A204.1 (cell line): Measurements from ENCODE around the gene POLN.
"Not testable (repeated sequence)": the region's sequence is repeated elsewhere in the genome, so short reads cannot be mapped to it uniquely, and the experiment has no call there.

Experiments
- FAIRE-seq: peaks from 2 replicates; lab custom pipeline; 2012; peaks lifted over from hg19 to GRCh38; lab: Jason Lieb, UNC

Gene POLN

DNA sequence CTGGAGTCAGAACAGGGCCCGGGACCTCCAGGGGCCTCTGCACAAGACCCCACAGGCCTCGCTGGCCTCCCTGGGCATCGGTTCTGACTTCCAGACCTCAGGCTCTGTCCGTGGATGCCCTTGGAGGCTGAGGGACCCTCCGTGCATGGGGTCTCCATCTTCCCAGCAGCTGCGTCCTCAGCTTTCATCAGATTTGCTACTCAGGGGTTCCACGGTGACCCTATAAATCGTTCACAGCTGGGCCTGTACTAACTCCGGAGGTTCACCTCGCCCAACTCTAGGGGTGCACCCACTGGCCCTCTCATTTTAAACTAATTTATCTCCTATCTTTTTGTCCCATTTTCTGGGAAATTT, 33.1 kb upstream of the POLN start:
- not testable (repeated sequence) for FAIRE-seq

DNA sequence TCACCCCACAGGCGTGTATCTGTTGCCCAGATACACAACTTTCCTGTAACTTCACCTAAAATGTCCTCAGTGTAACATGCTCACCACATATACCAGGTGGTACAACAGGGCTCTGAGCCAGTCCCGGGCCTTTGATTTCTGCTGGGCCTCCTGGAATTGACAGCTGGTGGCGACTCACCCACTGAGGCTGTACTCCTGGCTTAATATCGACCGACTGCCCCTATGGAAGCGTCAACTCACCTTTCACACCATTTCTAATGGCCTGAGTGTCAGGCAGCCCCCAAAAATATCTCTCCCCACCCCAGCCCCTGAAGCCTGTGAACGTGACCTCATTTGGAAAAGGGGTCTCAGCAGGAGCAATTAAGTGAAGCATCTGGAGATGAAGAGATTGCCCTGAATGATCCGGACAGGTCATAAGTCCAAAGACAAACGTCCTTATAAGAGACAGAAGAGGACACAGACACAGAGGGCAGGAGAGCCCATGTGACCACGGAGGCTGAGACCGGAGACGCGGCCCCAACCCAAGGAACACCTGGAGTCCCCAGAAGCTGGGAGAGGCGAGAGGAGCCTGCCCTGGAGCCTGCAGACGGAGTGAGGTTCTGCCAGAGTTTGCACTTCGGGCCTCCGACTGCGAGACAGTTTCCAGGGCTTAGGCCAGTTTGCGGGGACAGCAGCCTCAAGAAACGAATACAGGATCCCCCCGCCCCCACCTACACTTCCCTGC, 32.6 kb upstream of the POLN start:
- no peak for FAIRE-seq

DNA sequence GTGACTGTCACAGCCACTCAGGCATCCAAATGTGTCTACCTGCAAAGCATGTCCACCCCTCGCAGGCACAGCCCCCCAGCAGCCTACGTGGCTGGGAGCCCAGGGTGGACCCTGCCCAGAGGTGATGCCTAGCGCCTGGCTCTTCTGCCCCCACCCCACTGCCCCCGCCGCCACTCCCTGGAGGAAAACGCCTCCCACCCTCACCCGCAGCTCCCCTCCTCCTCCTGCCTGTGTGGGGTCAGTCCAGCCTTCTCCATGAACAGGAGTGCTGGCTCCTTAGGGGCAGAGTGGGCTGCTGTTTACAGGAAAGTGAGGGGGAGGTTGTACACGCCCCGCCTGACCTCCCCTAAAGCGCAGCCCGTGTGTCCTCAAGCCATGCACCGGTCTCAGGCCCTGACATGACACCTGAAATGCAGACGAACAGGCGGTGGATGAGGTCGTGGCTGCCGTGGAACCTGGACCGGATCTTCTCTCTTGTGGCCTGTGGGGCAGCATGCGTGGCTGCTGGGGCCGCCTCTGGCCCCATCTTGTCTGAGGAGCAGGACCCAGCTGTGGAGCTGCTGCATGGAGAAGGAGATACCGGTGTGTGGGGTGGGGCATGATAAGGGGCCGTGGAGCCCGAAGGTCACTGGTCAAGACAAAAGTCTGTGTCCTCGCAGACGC, 31.9 kb upstream of the POLN start:
- FAIRE-seq: no peak

DNA sequence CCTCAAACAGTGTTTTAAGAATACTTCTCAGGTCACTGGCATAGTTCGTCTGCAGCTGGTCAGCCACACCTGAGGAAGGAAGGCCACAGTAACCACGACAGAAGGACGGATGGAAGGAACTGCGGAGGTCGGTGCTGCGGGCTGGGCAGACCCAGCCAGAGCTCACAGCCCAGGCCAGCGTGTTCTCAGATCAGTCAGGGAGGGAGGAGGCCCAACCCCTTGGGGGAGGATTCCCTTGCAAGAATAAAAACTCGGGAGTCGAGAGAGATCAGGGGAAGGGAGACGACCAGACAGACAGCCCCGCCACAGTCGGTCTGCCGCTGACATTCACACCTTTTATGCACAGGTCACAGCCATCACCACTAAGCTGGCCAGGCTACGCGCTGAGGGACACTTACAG, 31.3 kb upstream of the POLN start:
- no peak for FAIRE-seq

DNA sequence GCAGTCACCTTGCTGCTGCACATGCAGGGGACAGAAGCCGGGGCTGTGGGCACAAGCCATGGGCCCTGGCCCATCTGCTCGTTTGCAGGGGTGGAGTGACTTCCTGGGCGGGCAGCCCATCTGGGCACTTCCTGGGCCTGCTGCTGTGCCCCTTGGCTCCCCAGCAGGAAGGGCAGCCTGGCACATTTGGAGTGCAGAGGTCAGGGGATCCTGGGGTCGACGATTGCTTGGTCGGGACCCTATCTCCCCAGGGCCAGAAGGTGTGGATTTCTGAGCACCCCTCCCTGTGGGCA, 30.9 kb upstream of the POLN start:
- no peak for FAIRE-seq

DNA sequence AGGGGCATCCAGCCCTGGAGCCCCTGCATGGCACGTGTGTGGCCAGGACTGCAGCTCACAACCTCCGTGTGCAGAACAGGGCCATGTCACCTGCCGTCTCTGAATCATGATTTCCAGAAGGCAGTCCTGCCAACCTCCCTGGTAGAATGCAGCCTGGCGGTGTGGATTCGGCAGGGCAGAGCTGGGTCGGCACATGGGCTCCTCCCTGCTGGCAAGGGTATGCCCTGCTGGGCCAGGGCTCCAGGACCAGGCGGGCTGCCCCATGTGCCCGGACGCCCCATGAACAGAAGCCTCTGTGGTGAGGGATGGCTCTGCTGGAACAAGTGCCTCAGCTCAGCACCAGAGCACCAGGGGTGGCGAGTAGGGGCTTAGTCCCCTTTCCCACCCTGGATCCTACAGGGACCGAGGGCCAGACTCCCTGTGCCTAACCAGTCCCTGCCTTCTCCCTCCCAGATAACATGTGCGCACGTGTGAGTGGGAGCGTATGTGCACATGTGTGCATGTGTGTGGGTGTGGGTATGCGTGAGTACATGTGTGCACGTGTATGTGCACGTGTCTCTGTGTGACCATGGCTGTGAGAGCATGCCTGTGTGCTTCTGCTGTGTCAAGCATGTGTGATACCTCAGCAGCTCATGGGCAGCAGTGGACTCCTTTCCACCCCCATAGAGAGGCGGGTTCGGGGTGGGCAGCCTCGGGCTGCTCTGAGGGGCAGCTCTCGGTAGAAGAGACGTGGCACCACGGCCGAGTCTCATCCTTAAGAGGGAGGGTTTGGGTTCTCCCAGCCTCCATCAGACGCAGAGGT, 30.3 kb upstream of the POLN start:
- no peak for FAIRE-seq

DNA sequence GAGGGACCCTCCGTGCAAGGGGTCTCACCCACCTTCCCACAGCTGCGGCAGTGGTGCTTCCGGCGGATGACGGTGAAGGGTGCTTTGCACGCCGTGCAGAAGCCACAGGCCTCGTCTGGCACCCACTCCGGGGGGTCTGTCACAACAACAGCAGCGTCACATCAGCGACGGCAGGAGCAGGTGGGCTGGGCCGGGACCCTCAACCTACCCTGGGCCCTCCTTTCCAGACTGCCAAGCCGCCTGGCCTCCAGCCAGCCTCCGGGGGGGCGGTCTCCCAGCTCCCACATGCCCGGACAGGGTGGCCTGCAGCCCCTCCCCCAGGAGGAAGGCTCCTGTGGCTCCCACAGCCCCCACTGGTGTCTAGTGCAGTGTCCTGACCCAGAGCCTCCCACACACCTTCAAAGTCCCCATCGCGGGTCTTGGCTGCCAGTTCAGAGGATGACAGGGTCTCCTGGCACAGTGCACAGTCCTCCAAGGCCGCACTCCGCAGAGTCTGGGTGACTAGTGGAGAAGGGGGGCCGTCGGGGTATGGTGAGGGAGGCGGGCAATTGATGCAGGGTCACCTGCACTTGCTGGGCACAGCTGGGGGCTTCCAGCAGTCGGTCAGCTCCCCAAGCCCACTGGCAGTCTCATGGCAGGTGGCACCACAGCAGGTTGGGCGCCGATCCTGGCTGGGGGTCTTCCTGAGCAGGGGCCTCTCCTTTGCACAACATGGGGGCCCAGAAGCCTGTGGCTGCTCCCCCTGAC, 29.5 kb upstream of the POLN start:
- FAIRE-seq: no peak

DNA sequence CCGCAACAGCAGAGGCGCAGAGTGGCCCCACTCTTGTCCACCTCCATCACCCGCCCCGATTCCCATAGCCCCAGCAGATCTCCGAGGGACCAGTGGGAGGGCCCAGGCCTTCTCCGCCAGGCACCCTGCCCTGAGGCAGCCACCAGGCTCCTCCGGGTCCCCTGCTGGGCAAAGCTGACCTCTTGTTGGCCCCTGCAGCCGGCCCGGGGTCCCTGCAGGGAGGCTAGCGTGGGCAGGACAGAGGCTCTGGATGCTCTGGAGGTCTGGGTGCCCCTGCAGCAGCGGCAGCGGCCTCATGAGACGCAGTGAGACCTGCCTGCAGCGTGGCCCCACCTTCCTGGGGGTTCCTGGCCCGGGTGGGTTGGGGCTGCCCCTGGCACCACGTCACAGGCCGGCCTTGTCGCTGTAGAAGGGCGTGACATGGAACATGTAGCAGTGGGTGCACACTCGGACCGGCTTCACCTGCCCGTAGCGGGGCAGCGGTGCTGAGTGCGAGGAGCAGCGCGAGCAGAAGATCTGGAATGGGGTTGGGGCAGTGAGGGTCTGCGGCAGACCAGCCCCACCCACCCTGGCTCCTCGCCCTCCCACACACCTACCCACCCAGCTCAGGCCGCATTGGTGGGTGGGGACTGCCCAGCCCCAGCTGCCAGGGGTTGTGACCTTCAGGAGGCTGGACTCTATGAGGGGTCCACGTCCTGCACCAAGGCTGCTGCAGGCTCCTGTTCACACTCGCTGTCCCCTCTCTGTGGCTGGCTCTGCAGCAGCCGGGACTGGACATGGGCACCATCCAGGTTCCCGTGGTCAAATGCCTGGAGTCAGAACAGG, 28.6 kb upstream of the POLN start:
- no peak for FAIRE-seq

DNA sequence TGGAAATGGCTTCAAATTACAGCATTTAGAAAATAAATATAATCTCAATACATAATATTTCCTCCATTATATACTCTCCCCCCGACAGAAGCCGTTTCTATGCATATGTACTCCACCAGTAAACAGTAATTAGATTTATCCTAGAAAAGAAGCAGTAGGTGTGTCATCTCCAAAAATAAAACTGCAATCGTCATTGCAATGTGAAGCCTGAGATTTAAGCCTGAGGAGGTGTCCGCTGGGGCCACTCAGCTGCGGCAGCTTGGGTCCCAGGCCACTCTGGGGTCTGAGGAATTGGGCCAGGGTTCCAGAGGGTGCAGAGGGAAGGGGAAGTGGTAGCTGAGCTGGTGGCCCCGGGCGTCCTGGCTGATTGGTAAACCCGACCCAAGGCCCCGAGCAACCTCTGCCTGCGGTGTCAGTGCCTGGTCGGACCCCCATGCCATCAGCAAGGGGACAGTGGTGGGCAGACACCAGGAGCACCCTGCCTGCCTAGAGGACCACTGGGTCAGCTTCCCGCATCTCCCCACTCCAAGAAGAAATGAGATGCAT, 27.8 kb upstream of the POLN start:
- FAIRE-seq: no peak

DNA sequence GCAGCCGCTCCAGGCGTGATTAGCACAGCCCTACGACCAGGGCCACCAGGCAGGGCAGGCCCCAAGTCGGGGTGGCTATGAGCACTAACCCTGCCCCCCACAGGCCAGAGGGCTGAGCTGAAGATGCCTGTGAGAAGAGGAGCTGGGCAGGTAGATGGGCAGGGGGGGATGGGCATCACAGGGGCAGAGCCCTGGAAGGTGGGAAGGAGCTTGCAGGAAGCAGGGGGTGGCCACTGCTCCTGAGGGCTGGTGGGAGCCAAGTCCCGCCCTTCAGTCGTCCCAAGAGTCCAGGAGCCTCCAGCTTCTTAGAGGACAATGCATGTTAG, 27.2 kb upstream of the POLN start:
- no peak for FAIRE-seq

DNA sequence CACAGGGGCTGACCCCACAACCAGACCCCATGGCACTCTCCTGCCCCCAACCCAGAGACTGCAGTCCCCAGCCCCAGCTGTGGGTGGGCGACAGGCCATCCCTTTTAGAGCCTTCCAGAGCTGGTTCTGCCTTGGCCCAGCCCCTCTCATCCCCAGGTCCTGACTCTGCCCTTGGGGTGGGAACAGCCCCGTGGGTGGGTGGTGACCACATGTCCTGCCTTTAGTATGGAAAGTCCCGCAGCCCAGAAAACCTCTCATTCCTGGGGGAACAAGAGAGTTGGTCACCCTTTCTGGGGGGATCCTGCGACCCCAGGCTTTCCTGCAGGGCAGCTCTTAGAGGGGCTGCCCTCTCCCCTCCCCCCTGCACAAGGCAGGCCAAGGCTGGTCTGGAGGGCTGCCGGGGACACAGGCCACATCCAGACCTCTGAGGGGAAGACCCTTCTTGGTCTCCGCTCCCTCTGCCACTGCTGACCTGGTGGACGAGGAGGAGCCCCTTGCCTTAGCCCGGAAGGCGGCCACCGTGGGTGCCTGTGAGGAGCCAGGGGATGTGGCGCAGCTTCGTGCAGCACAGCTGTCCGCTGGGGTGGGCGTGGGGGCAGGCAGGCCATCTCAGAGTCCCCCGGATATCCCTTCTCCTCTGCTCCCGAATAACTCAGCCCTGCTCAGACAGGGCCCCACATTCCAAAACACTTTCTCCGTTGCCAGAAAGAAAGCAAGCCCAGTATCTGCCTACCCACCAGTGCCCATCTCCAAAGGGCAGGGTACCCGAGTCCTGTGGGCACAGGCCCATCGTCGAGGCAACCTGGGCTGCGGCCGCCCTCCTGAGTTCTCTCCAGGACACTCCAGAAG, 26.7 kb upstream of the POLN start:
- no peak for FAIRE-seq

DNA sequence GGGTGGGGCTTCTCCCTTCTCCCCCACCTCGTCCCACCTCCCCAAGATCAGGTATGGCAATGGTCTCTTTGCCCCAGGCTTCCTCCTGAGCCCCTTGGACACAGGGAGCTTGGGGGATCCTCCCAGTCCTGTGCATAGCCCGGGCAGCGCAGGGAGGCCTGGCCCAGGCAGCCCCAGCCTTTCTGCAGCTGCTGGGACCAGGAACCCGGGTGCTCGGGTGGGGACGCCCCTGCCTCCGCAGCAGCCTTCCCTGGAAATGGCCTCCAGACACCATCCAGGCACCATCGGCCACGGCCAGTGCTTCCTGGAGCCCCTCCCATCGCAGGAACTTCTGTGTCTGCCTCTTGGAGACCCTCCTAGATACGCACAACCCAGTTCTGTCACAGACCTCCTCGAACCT, 25.9 kb upstream of the POLN start:
- FAIRE-seq: no peak

DNA sequence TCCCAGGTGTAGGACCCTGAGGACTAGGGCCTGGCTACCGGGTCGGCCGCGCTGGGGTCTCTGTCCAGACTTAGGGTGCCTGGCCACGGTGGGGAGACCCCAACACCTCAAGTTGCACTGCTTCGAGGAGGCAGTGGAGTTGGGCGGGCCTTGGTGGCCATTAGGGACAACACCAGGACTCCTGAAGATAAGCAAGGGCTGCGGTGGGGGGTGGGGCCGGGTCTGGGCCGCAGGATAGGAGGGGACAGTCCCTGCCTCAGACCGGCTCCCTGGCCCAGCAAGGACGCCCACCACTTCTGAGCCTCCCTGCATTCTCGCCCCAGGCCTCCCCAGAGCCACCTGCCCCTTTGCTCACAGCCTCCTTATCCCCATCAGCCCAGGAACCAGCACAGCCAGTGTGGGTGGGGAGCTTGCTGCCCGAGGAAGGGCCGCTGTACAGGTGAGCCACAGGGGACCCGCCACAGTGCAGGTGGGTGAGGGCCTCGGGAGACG, 25.4 kb upstream of the POLN start:
- FAIRE-seq: no peak

DNA sequence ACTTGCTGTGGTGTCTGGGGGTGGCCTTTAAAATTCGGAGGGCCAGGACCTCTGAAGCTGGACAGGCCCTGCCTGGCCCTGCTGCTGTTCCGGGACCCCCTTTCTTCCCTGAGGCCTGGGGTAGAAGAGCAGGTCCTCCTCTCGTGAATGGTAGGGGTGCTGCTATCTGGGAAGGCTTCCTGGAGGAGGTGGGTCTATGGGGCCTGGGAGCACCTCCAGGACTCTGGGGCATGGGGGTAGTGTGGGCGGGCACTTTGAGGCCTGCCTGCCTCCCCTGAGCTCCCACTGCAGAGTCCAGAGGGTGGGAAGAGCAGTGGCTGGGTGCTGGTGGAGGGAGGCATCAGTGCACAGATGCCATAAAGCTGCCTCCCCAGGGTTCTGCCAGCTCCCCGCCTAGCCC, 24.9 kb upstream of the POLN start:
- FAIRE-seq: no peak

DNA sequence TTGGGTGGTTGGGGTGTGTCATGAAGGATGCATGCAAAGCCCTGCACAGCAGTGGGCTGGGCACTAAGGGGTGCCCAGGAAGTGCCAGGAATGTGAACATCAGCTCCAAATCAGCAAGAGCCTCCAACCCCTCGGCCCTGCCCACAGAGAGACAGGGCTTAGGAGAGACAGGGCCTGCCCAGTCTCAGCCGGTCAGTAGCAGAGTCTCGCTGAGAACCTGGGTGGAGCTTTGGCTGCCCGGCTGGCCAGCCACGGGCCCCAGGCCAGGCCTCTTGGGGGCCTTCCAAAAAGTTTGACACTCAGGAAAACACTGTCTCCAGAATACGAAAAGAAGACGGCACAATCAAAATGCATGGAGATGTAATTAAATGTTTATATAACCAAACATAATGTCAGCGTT, 24.3 kb upstream of the POLN start:
- no peak for FAIRE-seq

DNA sequence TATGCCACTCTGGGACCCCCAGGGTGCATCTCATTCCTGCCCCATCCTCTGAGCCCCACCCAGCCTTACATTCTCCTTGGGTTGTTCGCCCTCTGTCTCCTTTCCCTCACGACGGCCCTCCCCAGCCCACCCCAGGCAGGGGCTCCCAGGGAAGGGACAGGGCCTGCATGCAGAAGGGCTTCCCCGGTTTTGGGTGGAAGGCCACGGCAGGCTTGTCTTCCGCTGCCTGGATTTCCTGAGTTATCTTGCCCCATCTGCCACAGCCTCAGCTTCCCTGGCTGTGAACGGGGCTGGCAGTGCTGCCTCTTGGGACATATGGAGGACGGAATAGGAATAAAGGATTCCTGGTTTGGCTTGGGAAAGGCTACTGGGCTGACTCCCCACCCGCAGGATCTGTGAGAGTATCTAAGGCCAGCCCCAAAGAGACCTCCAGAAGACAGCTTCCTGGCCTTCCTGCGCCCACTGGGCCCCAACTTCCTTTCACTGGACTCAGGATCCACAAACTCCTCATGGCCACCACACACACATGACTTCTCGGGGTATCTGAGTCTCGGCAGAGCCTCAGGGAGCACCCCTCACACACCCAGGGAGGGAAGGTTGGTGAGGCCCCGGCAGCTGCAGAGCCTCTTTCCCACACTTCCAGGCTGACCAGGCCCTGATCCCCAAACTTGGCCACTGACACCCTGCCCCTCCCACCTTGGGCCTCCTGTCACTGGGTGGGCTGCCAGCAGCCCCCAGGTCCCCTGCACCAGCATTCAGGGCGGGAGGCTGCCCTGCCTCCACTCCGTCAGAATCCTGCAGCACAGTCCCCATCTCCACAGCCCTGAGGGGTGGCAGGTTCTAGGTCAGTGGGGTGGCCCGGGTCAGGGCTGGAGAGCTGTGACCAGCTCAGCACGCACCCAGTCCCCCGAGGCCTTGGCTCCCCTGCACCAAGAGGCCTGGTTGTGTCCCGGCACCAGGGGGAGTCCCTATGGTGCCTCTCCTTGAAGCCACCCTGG, 23.5 kb upstream of the POLN start:
- no peak for FAIRE-seq

DNA sequence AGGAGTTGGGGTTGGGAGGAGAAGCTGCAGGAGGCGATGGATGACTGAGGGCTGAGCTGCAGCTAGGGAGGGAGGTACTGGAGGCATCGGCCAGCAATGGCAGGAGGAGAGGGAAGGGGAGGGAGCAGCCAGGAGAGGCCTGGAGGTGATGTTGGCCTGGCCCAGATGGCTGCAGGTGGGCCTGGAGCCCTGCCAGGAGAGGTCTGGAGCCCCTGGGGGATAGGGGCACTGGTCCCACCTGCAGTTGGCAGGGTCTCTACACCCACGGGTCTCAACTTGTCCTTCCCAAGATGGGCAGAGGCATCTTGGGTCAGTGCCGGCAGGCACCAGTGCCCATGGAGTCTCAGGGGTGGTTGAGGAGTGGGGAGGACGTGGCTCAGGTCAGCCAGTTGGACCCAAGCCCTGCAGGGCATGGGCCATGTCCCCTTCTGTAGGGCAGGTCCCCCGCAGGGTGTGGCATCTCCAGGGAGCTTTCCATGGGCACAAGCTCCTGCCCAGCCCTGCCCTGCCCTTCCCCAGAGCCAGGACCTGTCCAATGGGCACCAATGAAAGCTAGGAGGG, 22.6 kb upstream of the POLN start:
- FAIRE-seq: no peak

DNA sequence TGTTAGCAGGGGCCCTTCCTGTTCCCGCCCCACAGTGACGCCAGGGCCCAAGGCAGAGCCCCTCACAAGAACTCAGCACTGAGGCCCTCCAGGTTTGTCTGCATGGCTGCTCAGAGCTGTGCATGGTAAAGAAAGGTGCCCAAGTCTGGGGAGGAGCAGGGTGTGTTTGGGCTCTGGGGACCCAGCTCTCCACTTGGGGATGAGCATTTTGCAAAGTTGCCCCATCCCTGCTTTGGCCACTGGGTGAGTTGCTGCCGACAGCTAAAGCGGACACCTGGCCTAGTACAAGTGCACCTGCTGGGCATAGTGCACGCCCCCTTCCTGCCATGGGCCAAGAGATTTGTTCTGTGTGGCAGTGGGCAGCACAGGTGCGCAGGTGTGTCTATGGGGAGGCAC, 22.0 kb upstream of the POLN start:
- no peak for FAIRE-seq

DNA sequence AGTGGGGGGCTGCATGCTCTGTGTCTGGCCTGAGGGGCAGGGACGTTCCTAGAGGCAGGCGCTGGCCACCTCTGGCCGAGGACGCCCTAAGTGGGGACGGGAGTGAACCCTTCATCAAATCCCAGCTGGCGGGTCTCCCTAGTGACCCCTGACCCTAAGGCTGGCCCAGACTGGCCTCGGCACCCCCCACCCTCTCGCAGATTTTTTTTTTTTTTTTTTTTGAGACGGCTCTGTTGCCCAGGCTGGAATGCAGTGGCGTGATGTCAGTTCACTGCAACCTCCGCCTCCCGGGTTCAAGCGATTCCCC, 21.0 kb upstream of the POLN start:
- no peak for FAIRE-seq
